B cell (primary cell): Measurements from ENCODE around the gene SCUBE1. TPM values are rescaled to one million over a fixed set of nuclear protein-coding genes. Genes with fewer than 3 reads are reported as not detected.
A peak's percentile ranks its signal among the peaks of the same experiment; 100 is the strongest.

ENCODE experiments used
- ATAC-seq: fragments of 200-7000 bp; cut with Tn5 transposase; one replicate; pipeline ENCODE4 v1.10.0; 2021; ENCODE audit warnings: low read depth, mild to moderate bottlenecking, moderate number of reproducible peaks, moderate library complexity
- CTCF ChIA-PET: fragments of 350-600 bp; sonication (Branson Sonifier 250); formaldehyde crosslinking; loops from one replicate; lab custom pipeline; 2021; ENCODE audit warnings: antibody characterized with exemption, inconsistent platforms; lab: Charles Lee
- POLR2A ChIA-PET: fragments of 350-600 bp; sonication (Branson Sonifier 250); formaldehyde crosslinking; loops from one replicate; lab custom pipeline; 2021; ENCODE audit warnings: antibody characterized with exemption; lab: Charles Lee
- DNase-seq: peaks from one replicate; pipeline ENCODE4 v3.0.0; 2013
- H2AFZ ChIP-seq: 2 replicates; pipeline ENCODE4 v1.6.1; 2012; ENCODE audit warnings: mild to moderate bottlenecking, low read depth, low read length; ENCODE audit not compliant: insufficient read depth, poor library complexity, severe bottlenecking
- H3K27ac ChIP-seq, 2 donors: 1 replicate in 1 of 2; 2 replicates in 1 of 2; pipeline ENCODE4 v1.5.1; 2012 to 2013; ENCODE audit warnings: low read length in 2 of 2, mild to moderate bottlenecking in 2 of 2, moderate library complexity in 1 of 2
- H3K27me3 ChIP-seq, 4 experiments: fragments of 200-600 bp in 1 of 4; sonication (generic) in 1 of 4; replicated peaks in 1 of 4; 1 replicate in 2 of 4; 2 replicates in 2 of 4; pipeline versions ENCODE4 v1.6.1 to v1.7.0; 2013 to 2016; ENCODE audit warnings: low read length in 3 of 4, mild to moderate bottlenecking in 2 of 4, mixed read lengths in 1 of 4, moderate library complexity in 1 of 4; ENCODE audit not compliant: insufficient read depth in 4 of 4, control insufficient read depth in 3 of 4; ENCODE audit errors: control extremely low read depth in 1 of 4
- H3K36me3 ChIP-seq, 2 experiments: replicated peaks in 1 of 2; 1 replicate in 1 of 2; 2 replicates in 1 of 2; pipeline versions ENCODE4 v1.6.1 to v1.7.1; 2013; ENCODE audit warnings: low read length in 1 of 2; ENCODE audit not compliant: insufficient read depth in 2 of 2, control insufficient read depth in 1 of 2; ENCODE audit errors: control extremely low read depth in 1 of 2, extremely low read depth in 1 of 2
- H3K4me1 ChIP-seq, 2 donors: fragments of 200-600 bp in 1 of 2; sonication (generic) in 1 of 2; 1 replicate in 1 of 2; 2 replicates in 1 of 2; pipeline versions ENCODE4 v1.5.1 to v1.6.1; 2013 to 2017; ENCODE audit warnings: low read length in 2 of 2; ENCODE audit not compliant: control insufficient read depth in 2 of 2, insufficient read depth in 2 of 2
- H3K4me2 ChIP-seq: replicated peaks from 2 replicates; pipeline ENCODE3; 2012; ENCODE audit warnings: mild to moderate bottlenecking, low read depth, low read length; ENCODE audit not compliant: poor library complexity, severe bottlenecking
- H3K4me3 ChIP-seq, 5 experiments: fragments of 200-600 bp in 1 of 5; sonication (generic) in 1 of 5; 1 replicate in 3 of 5; 2 replicates in 2 of 5; pipeline versions ENCODE4 v1.5.1 to v1.7.0; 2011 to 2016; ENCODE audit warnings: low read length in 4 of 5, mild to moderate bottlenecking in 4 of 5, low read depth in 2 of 5, control low read depth in 1 of 5, moderate library complexity in 1 of 5; ENCODE audit not compliant: insufficient read depth in 1 of 5; ENCODE audit errors: control extremely low read depth in 1 of 5, extremely low read depth in 1 of 5
- H3K79me2 ChIP-seq: fragments of 200-600 bp; sonication (generic); one replicate; pipeline ENCODE4 v1.6.0; 2016; ENCODE audit warnings: low read length; ENCODE audit not compliant: control insufficient read depth, insufficient read depth
- H3K9ac ChIP-seq: fragments of 200-600 bp; sonication (generic); 2 replicates; pipeline ENCODE4 v1.6.1; 2017; ENCODE audit warnings: mild to moderate bottlenecking, low read length, moderate library complexity
- H3K9me3 ChIP-seq, 3 donors: one replicate each; pipeline versions ENCODE4 v1.6.1 to v1.7.1; 2013; ENCODE audit warnings: low read length in 2 of 3; ENCODE audit not compliant: control insufficient read depth in 2 of 3, insufficient read depth in 1 of 3; ENCODE audit errors: control extremely low read depth in 1 of 3
- H4K20me1 ChIP-seq: 2 replicates; pipeline ENCODE4 v1.6.0; 2012; ENCODE audit warnings: mild to moderate bottlenecking, low read length; ENCODE audit not compliant: insufficient read depth, control insufficient read depth, poor library complexity, severe bottlenecking
- H3K27ac Mint-ChIP-seq: one replicate; pipeline ENCODE4 v1.8.0; 2021; ENCODE audit warnings: mixed read lengths
- H3K27me3 Mint-ChIP-seq: one replicate; pipeline ENCODE4 v1.8.0; 2021; ENCODE audit warnings: mixed read lengths
- H3K4me1 Mint-ChIP-seq: one replicate; pipeline ENCODE4 v1.8.0; 2021; ENCODE audit warnings: mixed read lengths
- H3K4me3 Mint-ChIP-seq: one replicate; pipeline ENCODE4 v1.8.0; 2021; ENCODE audit warnings: mixed read lengths
- H3K9me3 Mint-ChIP-seq: one replicate; pipeline ENCODE4 v1.8.0; 2022; ENCODE audit warnings: mixed read lengths; ENCODE audit not compliant: insufficient read depth
- CTCF ChIP-seq: fragments of 200-600 bp; IDR thresholded peaks from one replicate; pipeline ENCODE4 v1.8.0; 2022; ENCODE audit warnings: antibody characterized with exemption, mild to moderate bottlenecking
- EZH2 ChIP-seq: IDR thresholded peaks from 2 replicates; pipeline ENCODE4 v1.6.1; 2012; ENCODE audit warnings: borderline replicate concordance, low read depth, mild to moderate bottlenecking, moderate library complexity, low read length; ENCODE audit not compliant: insufficient read depth, poor library complexity, severe bottlenecking
- WGBS: methylation state at CpG from one replicate; pipeline ENCODE4 v1.1.5; 2013; ENCODE audit warnings: missing lambda C conversion rate; ENCODE audit not compliant: insufficient coverage; 5-methylcytosine and 5-hydroxymethylcytosine counted together
- intact Hi-C: fragments of 100-400 bp; cut with micrococcal nuclease; formaldehyde crosslinking; loops from one replicate; pipeline ENCODE4 v1.10.0; 2022
- polyA plus RNA-seq: library from polyadenylated mRNA; depleted of rRNA; stranded (reverse); fragments of >200 nt; gene quantifications from 2 replicates; pipeline ENCODE4 v1.2.3, GENCODE V29; 2012
- total RNA-seq, 2 donors: library from RNA; stranded (reverse); fragments of 120-200 nt in 1 of 2; gene quantifications; 1 replicate in 1 of 2; 2 replicates in 1 of 2; pipeline versions ENCODE4 v1.2.3 to v1.2.4, GENCODE V29; 2013 to 2022

Gene SCUBE1
- total and polyA plus RNA-seq, 2 donors (not counting 1 experiment from before 2014, with no cell fraction given) = not detected

- DNase-seq = no peak
- Histone ChIP-seq H3K79me2 (no peaks in the 10 kb centered on the region), H3K4me1 (peaks cover 0 to 5% of the 10 kb centered on the region in 2 donors), H2AFZ (peak overlapping the region; percentile 54), H3K9ac (no peak overlapping the region), H3K9me3 (peaks cover 0 to 12% (median 2%) of the 10 kb centered on the region in 3 donors), H3K27ac (no peak overlapping the region), H3K4me3 (no peak overlapping the region), H3K27me3 (peaks cover 0 to 2% (median 0%) of the 10 kb centered on the region in 4 experiments), H3K4me2 (no peak overlapping the region), H3K36me3 (no peaks in the 10 kb centered on the region), H4K20me1 (no peaks in the 10 kb centered on the region)
- ChIA-PET POLR2A (no interaction called here), CTCF (no interaction called here)
- Mint-ChIP-seq H3K27me3 (peaks cover 4% of the 10 kb centered on the region), H3K27ac (no peak overlapping the region), H3K9me3 (no peaks in the 10 kb centered on the region), H3K4me1 (no peaks in the 10 kb centered on the region), H3K4me3 (no peak overlapping the region)
- 80% methylated on average over 6 of the region's 10 CpGs for WGBS
- TF ChIP-seq EZH2 (no peak), CTCF (no peak)
- no peak for ATAC-seq
- intact Hi-C loops = no loop called here
These were observed 23.3 kb downstream of the SCUBE1 start for GRCh38 chr22:43319661-43320486.

- Histone ChIP-seq H2AFZ (no peak overlapping the region), H3K4me3 (no peak overlapping the region), H3K4me2 (no peak overlapping the region), H3K27ac (no peak overlapping the region), H3K9ac (no peak overlapping the region), H3K27me3 (peaks cover 0 to 2% (median 0%) of the 10 kb centered on the region in 4 experiments), H3K79me2 (no peaks in the 10 kb centered on the region), H3K36me3 (no peaks in the 10 kb centered on the region), H3K4me1 (peaks cover 0 to 5% of the 10 kb centered on the region in 2 donors), H4K20me1 (no peaks in the 10 kb centered on the region), H3K9me3 (peaks cover 0 to 12% (median 2%) of the 10 kb centered on the region in 3 donors)
- no peaks in the 10 kb centered on the region for H3K4me1 Mint-ChIP-seq
- ATAC-seq = no peak
- ChIA-PET POLR2A (no interaction called here), CTCF (no interaction called here)
- H3K27me3 Mint-ChIP-seq = peaks cover 13% of the 10 kb centered on the region
- no peak for DNase-seq
- TF ChIP-seq CTCF (no peak), EZH2 (no peak)
- no peak overlapping the region for H3K4me3 Mint-ChIP-seq
- intact Hi-C loops = no loop called here
- 95% methylated on average over 9 of the region's 9 CpGs for WGBS
- H3K9me3 Mint-ChIP-seq = no peaks in the 10 kb centered on the region
- no peak overlapping the region for H3K27ac Mint-ChIP-seq
These were observed 25.9 kb downstream of the SCUBE1 start for GRCh38 chr22:43317239-43317638.
